NCI-H526 (cell line): ENCODE results near the gene MOV10L1.
"Not testable (repeated sequence)": the region's sequence is repeated elsewhere in the genome, so short reads cannot be mapped to it uniquely, and the experiment has no call there.

Experiments used
- DNase-seq, 2 experiments: peaks; one replicate each; lab custom pipeline; 2025; lab: John Stamatoyannopoulos, UW

MOV10L1 gene

GRCh38 chr22:50104141-50104544, 14.3 kb downstream of the MOV10L1 start:
- DNase-seq: no peak

GRCh38 chr22:50105208-50106100, 15.6 kb downstream of the MOV10L1 start:
- no peak for DNase-seq

- DNase-seq: no peak
Measured at GRCh38 chr22:50107529-50107928, 17.7 kb downstream of the MOV10L1 start.

- no peak for DNase-seq
Measured at GRCh38 chr22:50111056-50111455, 21.2 kb downstream of the MOV10L1 start.

GRCh38 chr22:50112151-50113118, 22.6 kb downstream of the MOV10L1 start:
- DNase-seq: no peak

GRCh38 chr22:50114221-50115021, 24.6 kb downstream of the MOV10L1 start:
- DNase-seq: no peak

GRCh38 chr22:50115693-50116092, 25.9 kb downstream of the MOV10L1 start:
- DNase-seq: no peak

GRCh38 chr22:50117168-50117762, 27.5 kb downstream of the MOV10L1 start:
- DNase-seq: no peak

GRCh38 chr22:50118129-50118528, 28.3 kb downstream of the MOV10L1 start:
- DNase-seq: no peak

GRCh38 chr22:50118557-50119168, 28.9 kb downstream of the MOV10L1 start:
- no peak for DNase-seq

- DNase-seq: no peak
Measured at GRCh38 chr22:50119169-50119767, 29.5 kb downstream of the MOV10L1 start.

GRCh38 chr22:50119768-50120251, 30.0 kb downstream of the MOV10L1 start:
- DNase-seq: no peak

GRCh38 chr22:50121202-50121740, 31.5 kb downstream of the MOV10L1 start:
- no peak for DNase-seq

- no peak for DNase-seq
Measured at GRCh38 chr22:50123119-50123518, 33.3 kb downstream of the MOV10L1 start.

GRCh38 chr22:50125029-50125428, 35.2 kb downstream of the MOV10L1 start:
- DNase-seq: no peak

GRCh38 chr22:50129121-50129736, 39.4 kb downstream of the MOV10L1 start:
- DNase-seq: no peak

GRCh38 chr22:50131894-50132293, 42.1 kb downstream of the MOV10L1 start:
- DNase-seq: no peak

GRCh38 chr22:50134481-50134880, 44.7 kb downstream of the MOV10L1 start:
- DNase-seq: no peak

GRCh38 chr22:50136581-50137015, 46.8 kb downstream of the MOV10L1 start:
- DNase-seq: no peak

GRCh38 chr22:50137277-50137676, 47.5 kb downstream of the MOV10L1 start:
- DNase-seq: not testable (repeated sequence)
